ENCODE results near the gene SRPRB. TPM values are rescaled to one million over a fixed set of nuclear protein-coding genes. Genes with fewer than 3 reads are reported as not detected.

SRPRB gene
- total RNA-seq, 1 donor from 2014 or later: 30.2 TPM

DNA sequence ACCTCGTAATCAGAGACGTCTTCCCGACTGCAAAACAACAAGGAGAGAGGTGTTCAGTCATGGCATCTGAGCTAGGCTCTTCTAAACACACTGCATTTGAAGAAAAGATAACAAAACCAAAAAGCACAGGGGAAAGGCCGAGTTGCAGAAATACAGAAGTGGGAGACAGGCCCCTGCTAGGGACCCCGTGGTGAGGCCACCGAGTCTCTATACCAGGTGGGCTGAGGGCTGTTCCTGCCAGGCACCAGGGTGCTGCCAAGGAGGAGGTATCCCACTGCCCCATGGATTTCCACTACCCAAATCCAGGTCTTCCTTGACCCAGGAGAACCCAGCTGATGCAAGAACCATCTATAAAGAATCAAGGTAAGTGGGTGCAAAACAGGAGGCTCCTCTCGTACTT lies 59.0 kb downstream of the SRPRB start:
- no peak for DNase-seq (ENCODE audit: low spot score)
- Histone ChIP-seq H3K36me3 (no peaks in the 10 kb centered on the region), H3K27ac (no peak overlapping the region), H3K4me1 (no peaks in the 10 kb centered on the region), H3K79me2 (ENCODE audit: low read depth) (no peaks in the 10 kb centered on the region), H4K20me1 (ENCODE audit: low read depth) (peaks cover 5% of the 10 kb centered on the region), H2AFZ (replicated peaks) (no peak overlapping the region), H3K9me3 (ENCODE audit: low read depth) (no peaks in the 10 kb centered on the region), H3F3A (ENCODE audit: low read depth) (no peaks in the 10 kb centered on the region), H3K27me3 (no peaks in the 10 kb centered on the region), H3K4me3 (no peak overlapping the region), H3K4me2 (no peak overlapping the region), H3K9ac (no peak overlapping the region)
- no peak overlapping the region for H3K4me3 Mint-ChIP-seq
- H3K27ac Mint-ChIP-seq: peak overlapping the region; percentile 68
- no peaks in the 10 kb centered on the region for H3K9me3 Mint-ChIP-seq
- peaks cover 13% of the 10 kb centered on the region for H3K27me3 Mint-ChIP-seq (ENCODE audit: insufficient read depth, low read depth)
- peaks cover 11% of the 10 kb centered on the region for H3K4me1 Mint-ChIP-seq
- TF ChIP-seq, protein P1, sequence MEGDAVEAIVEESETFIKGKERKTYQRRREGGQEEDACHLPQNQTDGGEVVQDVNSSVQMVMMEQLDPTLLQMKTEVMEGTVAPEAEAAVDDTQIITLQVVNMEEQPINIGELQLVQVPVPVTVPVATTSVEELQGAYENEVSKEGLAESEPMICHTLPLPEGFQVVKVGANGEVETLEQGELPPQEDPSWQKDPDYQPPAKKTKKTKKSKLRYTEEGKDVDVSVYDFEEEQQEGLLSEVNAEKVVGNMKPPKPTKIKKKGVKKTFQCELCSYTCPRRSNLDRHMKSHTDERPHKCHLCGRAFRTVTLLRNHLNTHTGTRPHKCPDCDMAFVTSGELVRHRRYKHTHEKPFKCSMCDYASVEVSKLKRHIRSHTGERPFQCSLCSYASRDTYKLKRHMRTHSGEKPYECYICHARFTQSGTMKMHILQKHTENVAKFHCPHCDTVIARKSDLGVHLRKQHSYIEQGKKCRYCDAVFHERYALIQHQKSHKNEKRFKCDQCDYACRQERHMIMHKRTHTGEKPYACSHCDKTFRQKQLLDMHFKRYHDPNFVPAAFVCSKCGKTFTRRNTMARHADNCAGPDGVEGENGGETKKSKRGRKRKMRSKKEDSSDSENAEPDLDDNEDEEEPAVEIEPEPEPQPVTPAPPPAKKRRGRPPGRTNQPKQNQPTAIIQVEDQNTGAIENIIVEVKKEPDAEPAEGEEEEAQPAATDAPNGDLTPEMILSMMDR (IDR thresholded peaks at IDR 0.05): no peak
- TF ChIP-seq EZH2 (IDR thresholded peaks at IDR 0.05): no peak
- TF ChIP-seq EZH2phosphoT487 (IDR thresholded peaks at IDR 0.05): no peak
- H3K36me3 Mint-ChIP-seq: no peaks in the 10 kb centered on the region

DNA sequence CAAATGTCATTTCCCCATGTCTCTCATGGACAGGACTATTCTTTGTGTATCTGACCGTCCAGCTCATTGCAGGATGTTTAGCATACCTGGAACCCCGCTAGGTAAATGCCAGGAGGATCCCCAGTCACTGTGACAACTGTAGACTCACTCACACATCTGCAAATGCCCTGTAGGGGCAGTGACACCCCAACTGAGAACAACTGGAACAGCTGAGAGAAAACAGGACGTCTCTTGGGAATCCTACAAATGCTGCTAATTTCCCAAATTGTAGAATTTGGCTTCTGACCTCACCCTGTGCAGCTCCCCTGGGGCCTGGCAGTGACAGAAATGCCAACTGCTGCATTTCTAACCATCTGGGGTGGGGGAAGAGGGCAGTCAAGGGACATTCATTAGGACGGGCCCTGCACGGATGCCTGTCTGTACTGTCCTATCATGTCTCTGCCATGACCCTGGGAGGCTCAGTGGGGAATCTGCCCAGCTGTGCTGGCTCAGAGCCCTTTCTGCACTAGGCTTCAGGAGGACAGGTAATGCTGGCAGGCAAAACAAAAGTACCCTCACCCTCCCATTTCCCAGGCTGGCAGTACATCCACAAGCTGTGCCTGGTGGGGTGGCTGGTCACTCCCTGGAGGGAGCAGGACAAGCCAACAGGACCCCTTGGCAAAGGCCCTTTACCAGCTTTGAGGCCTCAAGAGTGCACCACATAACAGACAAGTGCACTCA lies 59.7 kb downstream of the SRPRB start:
- Histone ChIP-seq H3K36me3 (no peaks in the 10 kb centered on the region), H2AFZ (replicated peaks) (no peak overlapping the region), H3F3A (ENCODE audit: low read depth) (no peaks in the 10 kb centered on the region), H3K4me1 (no peaks in the 10 kb centered on the region), H3K27ac (no peak overlapping the region), H3K4me3 (no peak overlapping the region), H4K20me1 (ENCODE audit: low read depth) (peaks cover 5% of the 10 kb centered on the region), H3K4me2 (no peak overlapping the region), H3K27me3 (no peaks in the 10 kb centered on the region), H3K79me2 (ENCODE audit: low read depth) (no peaks in the 10 kb centered on the region), H3K9me3 (ENCODE audit: low read depth) (no peaks in the 10 kb centered on the region), H3K9ac (no peak overlapping the region)
- no peaks in the 10 kb centered on the region for H3K9me3 Mint-ChIP-seq
- H3K4me3 Mint-ChIP-seq: no peak overlapping the region
- H3K27me3 Mint-ChIP-seq (ENCODE audit: insufficient read depth, low read depth): peaks cover 13% of the 10 kb centered on the region
- H3K27ac Mint-ChIP-seq: no peak overlapping the region
- H3K4me1 Mint-ChIP-seq: peaks cover 11% of the 10 kb centered on the region
- no peaks in the 10 kb centered on the region for H3K36me3 Mint-ChIP-seq
- TF ChIP-seq EZH2 (IDR thresholded peaks at IDR 0.05): no peak
- TF ChIP-seq, protein P1 (IDR thresholded peaks at IDR 0.05): peak; percentile 21
- no peak for DNase-seq (ENCODE audit: low spot score)

DNA sequence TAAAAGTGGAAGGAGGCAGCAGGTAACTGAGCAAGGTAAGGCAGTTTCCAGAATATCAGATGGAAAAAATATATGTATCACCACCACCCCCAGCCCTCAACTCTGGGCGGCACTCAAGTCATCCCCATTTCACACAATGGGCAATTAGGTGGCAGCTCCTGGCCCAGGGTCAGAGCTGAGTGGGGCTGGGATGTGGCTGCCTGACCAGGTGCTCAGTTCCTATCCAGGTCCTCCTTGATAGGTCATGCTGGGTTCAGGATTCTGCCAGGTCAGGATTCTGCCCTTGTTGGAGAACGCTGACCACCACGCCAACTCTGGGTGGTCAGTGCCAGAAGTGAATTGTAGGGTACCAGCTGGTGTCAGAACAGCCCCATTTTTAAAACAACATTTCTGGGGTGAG lies 60.5 kb downstream of the SRPRB start:
- Histone ChIP-seq H4K20me1 (ENCODE audit: low read depth) (no peaks in the 10 kb centered on the region), H3K4me2 (no peak overlapping the region), H3K4me1 (no peaks in the 10 kb centered on the region), H3K4me3 (no peak overlapping the region), H3F3A (ENCODE audit: low read depth) (no peaks in the 10 kb centered on the region), H3K79me2 (ENCODE audit: low read depth) (no peaks in the 10 kb centered on the region), H3K27ac (no peak overlapping the region), H2AFZ (replicated peaks) (no peak overlapping the region), H3K27me3 (no peaks in the 10 kb centered on the region), H3K9ac (no peak overlapping the region), H3K9me3 (ENCODE audit: low read depth) (no peaks in the 10 kb centered on the region), H3K36me3 (no peaks in the 10 kb centered on the region)
- no peak for DNase-seq (ENCODE audit: low spot score)
- TF ChIP-seq EZH2 (IDR thresholded peaks at IDR 0.05) (no peak), EZH2phosphoT487 (IDR thresholded peaks at IDR 0.05) (no peak)
- TF ChIP-seq, protein P1 (IDR thresholded peaks at IDR 0.05): no peak
- H3K4me1 Mint-ChIP-seq: peaks cover 11% of the 10 kb centered on the region
- peaks cover 13% of the 10 kb centered on the region for H3K27me3 Mint-ChIP-seq (ENCODE audit: insufficient read depth, low read depth)
- no peaks in the 10 kb centered on the region for H3K36me3 Mint-ChIP-seq
- H3K27ac Mint-ChIP-seq: no peak overlapping the region
- no peaks in the 10 kb centered on the region for H3K9me3 Mint-ChIP-seq
- H3K4me3 Mint-ChIP-seq: no peak overlapping the region

All from neural progenitor cell (in vitro differentiated cells).